ENCODE measurements around the gene ASTE1. TPM values are rescaled to one million over a fixed set of nuclear protein-coding genes. Genes with fewer than 3 reads are reported as not detected.

Gene ASTE1
- total and polyA plus RNA-seq, 2 of the 8 experiments (the other 6 are each of a cell fraction or from before 2014, with no cell fraction given) = 6.4 TPM; not detected in 1

GRCh38 chr3:130990282-130990681 is 36.3 kb downstream of the ASTE1 start (continued):
- TF ChIP-seq RFX5 (IDR thresholded peaks at IDR 0.05; ENCODE audit: borderline replicate concordance, low read depth, low read length) (no peak), POLR2AphosphoS5 (IDR thresholded peaks at IDR 0.05; ENCODE audit: low read depth, low read length) (no peak), TAF7 (optimal IDR thresholded peaks at IDR 0.05; ENCODE audit: borderline replicate concordance, low read depth, low read length) (no peak), SP1 (IDR thresholded peaks at IDR 0.05; ENCODE audit: low read depth, low read length) (no peak), ATF2 (IDR thresholded peaks at IDR 0.05; ENCODE audit: low read length) (no peak)
